ENCODE data around the gene PLA2G4E.

PLA2G4E gene

GRCh38 chr15:42059661-42060476 lies 39.0 kb upstream of the PLA2G4E start:
- no peak for ATAC-seq
- peak; percentile 76 for DNase-seq
- H3K36me3 Mint-ChIP-seq (ENCODE audit: low read depth), result no peaks in the 10 kb centered on the region
- H3K4me3 Mint-ChIP-seq, result no peak overlapping the region
- H3K9me3 Mint-ChIP-seq, result no peaks in the 10 kb centered on the region
- peaks cover 3% of the 10 kb centered on the region for H3K4me1 Mint-ChIP-seq
- H3K27me3 Mint-ChIP-seq, result peaks cover 26% of the 10 kb centered on the region
- no peak overlapping the region for H3K27ac Mint-ChIP-seq

DNA sequence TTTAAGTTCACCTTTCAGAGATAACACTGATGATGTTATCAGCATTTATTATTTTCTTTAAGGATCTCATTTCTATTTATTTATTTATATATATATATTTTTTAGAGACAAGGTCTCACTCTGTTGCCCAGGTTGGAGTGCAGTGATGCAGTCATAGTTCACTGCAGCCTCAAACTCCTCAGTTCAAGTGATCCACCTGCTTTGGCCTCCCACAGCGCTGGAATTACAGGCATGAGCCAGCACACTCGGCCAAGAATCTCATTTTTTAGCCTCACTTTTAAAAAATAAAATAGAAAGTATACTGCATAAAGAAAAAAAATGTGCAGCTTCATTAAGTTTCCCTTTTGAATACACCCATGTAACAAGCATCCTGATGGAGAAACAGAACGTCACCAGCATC lies 37.9 kb upstream of the PLA2G4E start:
- no peaks in the 10 kb centered on the region for H3K36me3 Mint-ChIP-seq (ENCODE audit: low read depth)
- DNase-seq (no peak), ATAC-seq (no peak)
- H3K4me3 Mint-ChIP-seq, result no peak overlapping the region
- H3K27ac Mint-ChIP-seq, result no peak overlapping the region
- peaks cover 26% of the 10 kb centered on the region for H3K27me3 Mint-ChIP-seq
- H3K9me3 Mint-ChIP-seq, result no peaks in the 10 kb centered on the region
- H3K4me1 Mint-ChIP-seq, result peaks cover 3% of the 10 kb centered on the region

DNA sequence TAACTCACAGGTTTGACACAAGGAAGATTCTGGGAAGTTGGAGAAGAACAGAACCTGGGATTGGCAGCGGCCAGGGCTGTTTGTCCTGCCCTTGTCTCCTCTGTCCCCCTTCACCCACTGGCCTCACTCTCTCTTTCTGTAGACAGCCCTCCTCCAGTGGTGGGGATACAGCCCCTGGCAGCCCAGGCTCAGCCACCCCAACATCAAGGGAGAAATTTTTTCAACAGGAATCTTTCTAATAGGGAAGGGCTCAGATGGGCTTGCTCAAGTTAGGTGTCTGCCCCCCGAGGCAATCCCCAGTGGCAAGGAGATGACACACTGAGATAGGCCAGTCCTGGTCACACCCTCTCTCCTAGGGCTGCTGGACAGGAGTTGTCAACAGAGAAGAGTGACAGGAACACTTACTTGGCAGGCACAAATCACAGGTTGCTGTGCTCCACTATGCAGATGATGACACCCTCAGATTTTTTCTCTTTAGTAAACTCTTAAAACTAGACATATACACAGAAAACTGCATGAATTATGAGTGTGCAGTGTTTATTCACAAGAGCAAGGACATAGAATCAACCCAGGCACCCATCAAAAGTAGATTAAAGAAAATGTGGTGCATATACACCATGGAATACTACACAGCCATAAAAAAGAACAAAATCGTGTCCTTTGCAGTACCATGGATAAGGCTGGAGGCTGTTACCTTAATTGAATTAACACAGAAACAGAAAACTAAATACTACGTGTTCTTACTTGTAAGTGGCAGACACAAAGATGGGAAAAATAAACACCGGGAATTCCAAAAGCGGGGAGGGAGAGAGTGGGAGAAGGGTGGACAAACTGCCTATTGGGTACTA lies 37.2 kb upstream of the PLA2G4E start:
- DNase-seq, result no peak
- no peak overlapping the region for H3K27ac Mint-ChIP-seq

GRCh38 chr15:42056934-42057798 lies 36.3 kb upstream of the PLA2G4E start:
- Mint-ChIP-seq H3K4me1 (peaks cover 3% of the 10 kb centered on the region), H3K4me3 (peak overlapping the region; percentile 19), H3K9me3 (no peaks in the 10 kb centered on the region), H3K27me3 (peaks cover 26% of the 10 kb centered on the region), H3K36me3 (ENCODE audit: low read depth) (no peaks in the 10 kb centered on the region), H3K27ac (no peak overlapping the region)
- ATAC-seq, result peak; percentile 81
- peak; percentile 56 for DNase-seq

More for the DNA sequence above, 37.2 kb upstream of the PLA2G4E start:
- ATAC-seq, result no peak
- peaks cover 26% of the 10 kb centered on the region for H3K27me3 Mint-ChIP-seq
- H3K4me1 Mint-ChIP-seq, result peaks cover 3% of the 10 kb centered on the region
- H3K9me3 Mint-ChIP-seq, result no peaks in the 10 kb centered on the region
- no peak overlapping the region for H3K4me3 Mint-ChIP-seq
- no peaks in the 10 kb centered on the region for H3K36me3 Mint-ChIP-seq (ENCODE audit: low read depth)

- Mint-ChIP-seq H3K27me3 (peaks cover 23% of the 10 kb centered on the region), H3K9me3 (no peaks in the 10 kb centered on the region), H3K27ac (no peak overlapping the region), H3K4me3 (no peak overlapping the region), H3K36me3 (ENCODE audit: low read depth) (no peaks in the 10 kb centered on the region), H3K4me1 (peaks cover 3% of the 10 kb centered on the region)
- no peak for DNase-seq
- no peak for ATAC-seq
These were observed 33.1 kb upstream of the PLA2G4E start for GRCh38 chr15:42053914-42054313.

- no peak overlapping the region for H3K27ac Mint-ChIP-seq
- H3K9me3 Mint-ChIP-seq, result no peaks in the 10 kb centered on the region
- no peaks in the 10 kb centered on the region for H3K36me3 Mint-ChIP-seq (ENCODE audit: low read depth)
- peaks cover 19% of the 10 kb centered on the region for H3K27me3 Mint-ChIP-seq
- ATAC-seq (no peak), DNase-seq (no peak)
- H3K4me1 Mint-ChIP-seq, result peaks cover 3% of the 10 kb centered on the region
- no peak overlapping the region for H3K4me3 Mint-ChIP-seq
These were observed 32.2 kb upstream of the PLA2G4E start for GRCh38 chr15:42053010-42053409.

DNA sequence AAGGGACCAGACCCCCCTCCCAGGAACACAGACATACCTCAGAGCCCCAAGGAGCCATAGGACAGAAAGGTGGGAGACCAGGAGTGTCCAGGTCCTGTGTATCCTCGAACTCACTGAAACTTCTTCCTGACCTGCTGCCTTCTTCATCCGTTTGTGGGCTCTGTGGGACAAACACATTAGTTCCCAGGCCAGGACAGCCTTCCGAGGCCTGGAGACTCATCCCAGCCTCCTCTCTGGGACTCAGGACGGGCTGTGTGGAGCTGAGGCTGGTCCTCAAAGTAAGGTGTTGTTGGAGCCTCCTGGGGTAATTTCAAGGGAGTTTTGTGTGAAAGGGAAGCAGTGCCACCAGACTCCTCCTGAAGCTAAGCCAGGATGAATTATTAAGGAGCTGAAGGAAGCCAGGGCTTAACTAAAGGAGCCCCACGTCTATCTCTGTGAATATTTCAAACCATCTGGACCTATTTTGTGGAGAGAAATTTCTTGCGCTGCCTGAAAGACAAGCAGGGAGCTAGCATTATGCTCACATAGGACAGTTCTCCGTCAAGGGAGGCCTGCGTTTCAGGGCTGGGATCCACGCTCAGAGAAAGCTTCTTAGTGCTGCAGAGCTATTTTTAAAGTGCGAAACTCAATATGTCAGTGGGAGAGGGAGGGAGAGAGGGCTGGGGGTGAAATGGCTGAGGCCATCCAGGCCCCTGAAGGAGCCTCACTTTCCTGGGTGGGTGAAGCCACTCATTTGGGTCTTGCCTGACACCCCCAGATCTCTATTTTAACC lies 29.8 kb upstream of the PLA2G4E start:
- Mint-ChIP-seq H3K27me3 (peaks cover 3% of the 10 kb centered on the region), H3K36me3 (ENCODE audit: low read depth) (no peaks in the 10 kb centered on the region), H3K4me1 (no peaks in the 10 kb centered on the region), H3K4me3 (no peak overlapping the region), H3K27ac (no peak overlapping the region), H3K9me3 (no peaks in the 10 kb centered on the region)
- ATAC-seq, result no peak
- no peak for DNase-seq

DNA sequence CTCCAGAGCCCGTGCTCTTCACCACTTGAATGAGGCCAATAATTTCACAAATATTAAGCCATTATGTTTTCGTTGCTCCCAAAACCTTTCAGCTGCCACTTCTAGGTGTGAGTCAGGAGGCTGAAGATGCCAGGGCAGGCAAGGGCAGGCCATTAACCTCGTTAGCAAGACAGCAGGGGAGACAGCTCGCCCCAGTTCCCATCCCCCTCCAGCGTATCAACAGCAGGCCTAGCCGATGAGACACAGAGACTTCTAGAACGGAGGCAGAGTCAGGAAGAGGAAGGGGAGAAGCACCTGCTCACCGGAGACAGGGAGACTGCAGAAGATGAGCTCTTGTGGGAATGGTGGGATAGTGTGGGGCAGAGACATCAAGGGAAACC lies 28.0 kb upstream of the PLA2G4E start:
- DNase-seq (no peak), ATAC-seq (no peak)
- Mint-ChIP-seq H3K27me3 (no peaks in the 10 kb centered on the region), H3K36me3 (ENCODE audit: low read depth) (no peaks in the 10 kb centered on the region), H3K4me1 (no peaks in the 10 kb centered on the region), H3K27ac (no peak overlapping the region), H3K4me3 (no peak overlapping the region), H3K9me3 (no peaks in the 10 kb centered on the region)

DNA sequence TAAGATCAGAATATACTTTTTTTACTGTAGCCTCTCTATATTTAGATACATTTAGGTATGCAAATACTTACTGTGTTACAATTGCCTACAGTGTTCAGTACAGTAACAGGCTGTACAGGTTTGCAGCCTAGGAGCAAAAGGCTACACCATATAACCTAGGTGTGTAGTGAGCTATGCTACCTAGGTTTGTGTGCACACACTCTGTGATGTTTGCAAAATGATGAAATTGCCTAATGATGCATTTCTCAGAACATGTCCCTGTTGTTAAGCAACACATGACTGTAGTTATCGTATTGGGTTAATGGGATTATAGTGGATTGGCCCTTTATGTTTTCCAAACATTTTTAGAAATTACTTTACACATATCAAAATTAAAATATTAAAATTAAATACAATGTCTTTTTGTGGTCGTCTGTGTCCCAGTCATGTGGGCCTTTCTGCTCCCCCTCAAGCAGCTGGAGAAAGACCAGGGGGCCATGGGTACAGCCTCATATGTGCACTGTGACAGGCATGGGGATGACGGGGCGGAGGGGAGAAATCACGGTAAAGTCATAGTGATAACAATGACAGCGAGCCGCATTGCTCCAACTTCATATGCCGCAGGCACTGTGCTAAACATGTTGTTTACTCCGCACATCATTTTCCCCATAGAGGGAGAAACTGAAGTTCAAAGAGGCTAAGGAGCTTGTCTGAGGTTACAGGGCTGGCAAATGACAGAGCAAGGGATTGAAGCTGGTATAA lies 27.4 kb upstream of the PLA2G4E start:
- no peak overlapping the region for H3K27ac Mint-ChIP-seq
- H3K4me3 Mint-ChIP-seq, result no peak overlapping the region
- ATAC-seq (no peak), DNase-seq (no peak)
- H3K27me3 Mint-ChIP-seq, result no peaks in the 10 kb centered on the region
- no peaks in the 10 kb centered on the region for H3K4me1 Mint-ChIP-seq
- H3K36me3 Mint-ChIP-seq (ENCODE audit: low read depth), result no peaks in the 10 kb centered on the region
- no peaks in the 10 kb centered on the region for H3K9me3 Mint-ChIP-seq

DNA sequence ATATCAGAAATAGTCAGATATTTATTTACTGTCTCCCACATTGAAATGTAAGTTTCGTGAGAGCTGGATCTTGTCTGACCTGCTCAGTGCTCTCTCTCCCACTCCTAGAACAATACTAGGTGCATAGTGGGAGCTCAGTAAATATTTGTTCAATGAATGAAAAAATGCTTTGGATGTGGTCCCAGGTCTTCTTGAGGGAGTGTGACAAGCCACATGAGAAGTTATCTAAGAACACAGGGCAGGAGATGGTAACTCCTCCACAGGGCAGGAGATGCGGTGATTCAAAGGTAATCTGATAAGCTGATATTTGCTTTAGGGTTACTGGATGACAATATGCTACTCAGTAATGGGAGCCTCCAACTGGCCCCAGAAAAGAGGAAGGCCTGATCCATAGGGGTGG lies 25.8 kb upstream of the PLA2G4E start:
- no peaks in the 10 kb centered on the region for H3K36me3 Mint-ChIP-seq (ENCODE audit: low read depth)
- no peak overlapping the region for H3K27ac Mint-ChIP-seq
- H3K4me3 Mint-ChIP-seq, result no peak overlapping the region
- no peak for ATAC-seq
- no peaks in the 10 kb centered on the region for H3K4me1 Mint-ChIP-seq
- no peaks in the 10 kb centered on the region for H3K27me3 Mint-ChIP-seq
- no peaks in the 10 kb centered on the region for H3K9me3 Mint-ChIP-seq
- no peak for DNase-seq

DNA sequence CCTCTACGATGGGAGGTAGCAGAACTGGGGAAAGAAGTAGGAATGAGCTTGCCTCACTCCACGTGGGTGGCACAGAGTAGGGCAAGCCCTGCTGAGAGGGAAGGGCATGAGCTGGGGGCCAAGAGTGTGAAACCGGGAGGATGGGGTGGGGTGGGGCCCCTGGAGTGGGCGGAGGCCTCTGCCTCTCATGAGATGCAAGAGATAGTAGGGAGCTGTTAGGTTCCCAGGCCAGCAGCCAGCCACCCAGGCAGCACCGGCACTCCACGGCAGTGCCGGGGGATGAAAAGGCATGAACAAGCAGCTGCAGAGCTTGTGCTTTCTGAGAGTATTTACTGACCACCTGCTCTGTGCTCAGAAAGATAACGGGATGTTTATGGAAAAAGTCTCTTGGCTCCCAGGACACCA lies 24.4 kb upstream of the PLA2G4E start:
- Mint-ChIP-seq H3K27ac (no peak overlapping the region), H3K4me1 (no peaks in the 10 kb centered on the region), H3K9me3 (no peaks in the 10 kb centered on the region), H3K27me3 (no peaks in the 10 kb centered on the region), H3K36me3 (ENCODE audit: low read depth) (no peaks in the 10 kb centered on the region), H3K4me3 (no peak overlapping the region)
- ATAC-seq, result no peak
- DNase-seq, result no peak

GRCh38 chr15:42042602-42043400 lies 22.0 kb upstream of the PLA2G4E start:
- H3K36me3 Mint-ChIP-seq (ENCODE audit: low read depth), result no peaks in the 10 kb centered on the region
- H3K27me3 Mint-ChIP-seq, result no peaks in the 10 kb centered on the region
- no peaks in the 10 kb centered on the region for H3K4me1 Mint-ChIP-seq
- H3K27ac Mint-ChIP-seq, result no peak overlapping the region
- DNase-seq (no peak), ATAC-seq (peak; percentile 24)
- H3K4me3 Mint-ChIP-seq, result no peak overlapping the region
- no peaks in the 10 kb centered on the region for H3K9me3 Mint-ChIP-seq

- no peaks in the 10 kb centered on the region for H3K9me3 Mint-ChIP-seq
These were observed 17.6 kb upstream of the PLA2G4E start for GRCh38 chr15:42038401-42038800.

More at GRCh38 chr15:42038401-42038800, 17.6 kb upstream of the PLA2G4E start:
- Mint-ChIP-seq H3K4me3 (no peak overlapping the region), H3K36me3 (ENCODE audit: low read depth) (no peaks in the 10 kb centered on the region), H3K4me1 (peaks cover 10% of the 10 kb centered on the region), H3K27ac (no peak overlapping the region), H3K27me3 (no peaks in the 10 kb centered on the region)
- ATAC-seq (no peak), DNase-seq (no peak)

All from activated naive CD8-positive, alpha-beta T cell treated with anti-CD3 and anti-CD28 coated beads, Interleukin-2, amount 50 U/mL, for 24 hours (primary cell).